RCC 7860 (cell line): ENCODE results near the gene SIGLEC7.

ENCODE experiments used
- DNase-seq: peaks from one replicate; pipeline ENCODE4 v3.0.0-alpha.2; 2015; ENCODE audit warnings: low spot score
- FAIRE-seq: peaks from 2 replicates; lab custom pipeline; 2012; peaks lifted over from hg19 to GRCh38; lab: Jason Lieb, UNC

The SIGLEC7 gene

DNA sequence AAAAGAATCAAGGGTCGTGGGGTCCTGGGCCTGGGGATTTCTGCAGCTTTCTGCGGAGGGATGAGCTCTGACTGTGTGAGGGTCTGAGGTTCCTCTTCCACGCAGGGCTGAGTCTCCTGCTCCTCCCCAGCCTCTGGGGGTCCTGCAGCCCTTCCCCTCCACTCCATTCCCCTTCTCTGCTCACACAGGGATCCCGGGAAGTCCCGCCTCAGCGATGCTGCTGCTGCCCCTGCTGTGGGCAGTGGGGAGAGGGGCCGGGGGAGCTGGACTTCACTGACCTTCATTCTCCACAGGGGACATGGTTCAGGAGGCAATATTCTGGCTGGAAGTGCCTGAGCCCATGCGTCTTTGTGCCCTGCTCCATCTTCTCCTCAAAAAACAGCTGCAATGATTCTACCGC, 56.5 kb downstream of the SIGLEC7 start:
- DNase-seq (no peak), FAIRE-seq (no peak)

DNA sequence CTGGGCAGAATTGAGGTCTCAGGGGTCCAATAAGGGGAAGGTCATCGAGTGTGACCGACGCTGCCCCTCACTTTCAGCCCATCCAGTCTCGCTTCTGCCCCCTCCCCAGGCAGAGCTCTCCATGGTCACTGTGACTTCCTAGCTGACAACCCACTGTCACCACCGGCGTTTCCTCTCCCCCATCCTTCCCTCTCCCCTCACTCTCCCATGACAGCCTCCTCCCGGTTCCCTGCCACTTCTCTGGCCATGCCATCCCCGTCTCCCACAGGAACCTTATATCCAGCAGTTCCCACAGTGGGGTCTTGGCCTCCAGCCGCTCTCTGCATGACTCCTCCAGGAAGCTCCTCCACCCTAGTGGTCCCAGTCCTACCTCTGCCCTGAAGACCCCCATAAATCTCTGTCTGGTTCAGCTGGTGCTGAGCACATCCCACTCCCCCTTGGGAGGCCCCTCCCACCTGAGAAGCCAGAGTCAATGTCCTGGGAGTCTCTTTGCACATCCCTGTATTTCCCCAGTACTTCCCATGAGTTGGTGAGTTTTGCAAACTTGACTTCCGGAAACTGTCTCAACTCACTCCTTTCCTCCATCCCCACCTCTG, 58.1 kb downstream of the SIGLEC7 start:
- no peak for DNase-seq
- FAIRE-seq, result no peak

DNA sequence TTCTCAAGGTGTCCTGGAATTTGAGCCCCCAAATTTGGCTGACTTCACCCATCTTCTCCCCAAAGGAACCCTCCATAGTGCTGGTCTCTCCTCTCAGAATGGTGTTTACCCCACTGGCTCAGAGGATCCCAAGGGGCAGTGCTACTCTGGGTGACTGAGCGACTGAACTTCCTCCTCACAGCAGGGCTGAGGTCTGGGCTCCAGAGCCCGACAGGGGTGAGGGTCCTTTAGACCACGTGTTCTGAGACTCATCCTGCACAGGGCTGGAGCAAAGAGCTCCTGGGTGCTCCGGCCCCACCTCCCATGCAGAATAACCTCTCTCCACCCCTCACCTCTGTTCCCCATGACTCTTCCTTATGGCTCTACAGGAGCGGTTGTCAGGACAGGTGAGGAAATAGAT, 59.6 kb downstream of the SIGLEC7 start:
- no peak for DNase-seq
- no peak for FAIRE-seq
